Naive thymus-derived CD4-positive, alpha-beta T cell (primary cell): Measurements from ENCODE around the gene RRAS. TPM values are rescaled to one million over a fixed set of nuclear protein-coding genes. Genes with fewer than 3 reads are reported as not detected.

Source experiments
- ATAC-seq: fragments of 150-1000 bp; cut with Tn5 transposase; 2 replicates; pipeline ENCODE4 v1.10.0; 2021; ENCODE audit warnings: mild to moderate bottlenecking, moderate library complexity
- CTCF ChIA-PET: fragments of 350-600 bp; sonication (Branson Sonifier 250); formaldehyde crosslinking; loops from one replicate; lab custom pipeline; 2021; ENCODE audit warnings: antibody characterized with exemption; lab: Charles Lee
- POLR2A ChIA-PET: fragments of 350-600 bp; sonication (Branson Sonifier 250); formaldehyde crosslinking; loops from one replicate; lab custom pipeline; 2021; ENCODE audit warnings: antibody characterized with exemption, inconsistent platforms; lab: Charles Lee
- DNase-seq, 9 donors: peaks; one replicate each; pipeline versions ENCODE4 v3.0.0 to v3.0.0-alpha.2; 2020 to 2022; ENCODE audit warnings: mixed read lengths in 1 of 9
- H3K27ac ChIP-seq: one replicate; pipeline ENCODE4 v1.7.0; 2013; ENCODE audit warnings: mild to moderate bottlenecking, low read depth, low read length, moderate library complexity
- H3K27me3 ChIP-seq, 2 donors: one replicate each; pipeline ENCODE4 v1.7.0; 2013; ENCODE audit warnings: low read length in 2 of 2, mild to moderate bottlenecking in 2 of 2, moderate library complexity in 2 of 2; ENCODE audit not compliant: control insufficient read depth in 2 of 2, insufficient read depth in 2 of 2
- H3K36me3 ChIP-seq, 3 experiments: 1 replicate in 2 of 3; 2 replicates in 1 of 3; pipeline ENCODE4 v1.7.0; 2013; ENCODE audit warnings: low read length in 3 of 3, mild to moderate bottlenecking in 3 of 3, moderate library complexity in 1 of 3; ENCODE audit not compliant: insufficient read depth in 3 of 3, control insufficient read depth in 2 of 3
- H3K4me1 ChIP-seq, 2 donors: one replicate each; pipeline ENCODE4 v1.7.0; 2013; ENCODE audit warnings: low read length in 2 of 2, mild to moderate bottlenecking in 2 of 2, moderate library complexity in 1 of 2; ENCODE audit not compliant: control insufficient read depth in 2 of 2, insufficient read depth in 2 of 2
- H3K4me3 ChIP-seq: 2 replicates; pipeline ENCODE4 v1.7.0; 2013; ENCODE audit warnings: mild to moderate bottlenecking, low read length
- H3K9me3 ChIP-seq, 3 experiments: 1 replicate in 2 of 3; 2 replicates in 1 of 3; pipeline ENCODE4 v1.7.0; 2013; ENCODE audit warnings: low read length in 3 of 3; ENCODE audit not compliant: control insufficient read depth in 2 of 3
- H3K27ac Mint-ChIP-seq, 9 donors: one replicate each; pipeline ENCODE4 v1.8.0; 2020 to 2022; ENCODE audit warnings: mixed read lengths in 9 of 9, mild to moderate bottlenecking in 8 of 9, moderate library complexity in 5 of 9, inconsistent platforms in 2 of 9
- H3K27me3 Mint-ChIP-seq, 5 donors: one replicate each; pipeline ENCODE4 v1.8.0; 2021 to 2022; ENCODE audit warnings: mixed read lengths in 5 of 5, mild to moderate bottlenecking in 1 of 5
- H3K36me3 Mint-ChIP-seq, 5 donors: one replicate each; pipeline ENCODE4 v1.8.0; 2020 to 2022; ENCODE audit warnings: mixed read lengths in 5 of 5, mild to moderate bottlenecking in 3 of 5, inconsistent platforms in 1 of 5
- H3K4me1 Mint-ChIP-seq, 7 donors: one replicate each; pipeline ENCODE4 v1.8.0; 2020 to 2022; ENCODE audit warnings: mixed read lengths in 7 of 7, mild to moderate bottlenecking in 3 of 7, inconsistent platforms in 1 of 7
- H3K4me3 Mint-ChIP-seq, 10 donors: one replicate each; pipeline ENCODE4 v1.8.0; 2020 to 2022; ENCODE audit warnings: mild to moderate bottlenecking in 10 of 10, mixed read lengths in 10 of 10, moderate library complexity in 6 of 10, inconsistent platforms in 2 of 10
- H3K9me3 Mint-ChIP-seq, 11 donors: one replicate each; pipeline ENCODE4 v1.8.0; 2020 to 2022; ENCODE audit warnings: mixed read lengths in 11 of 11, mild to moderate bottlenecking in 4 of 11, inconsistent platforms in 1 of 11, moderate library complexity in 1 of 11
- intact Hi-C, 2 donors: fragments of 100-400 bp; cut with micrococcal nuclease; formaldehyde crosslinking; loops; one replicate each; pipeline ENCODE4 v1.15.1; 2023
- polyA plus RNA-seq, 2 donors: library from polyadenylated mRNA; unstranded; fragments of 300-500 nt; fragmentation: Illumina TruSeq; gene quantifications; one replicate each; pipeline ENCODE4 v1.2.3, GENCODE V29; 2021
- total RNA-seq, 6 experiments: library from RNA in 5 of 6; stranded (reverse) in 5 of 6; gene quantifications; 1 replicate in 5 of 6; 2 replicates in 1 of 6; pipeline ENCODE4 v1.2.3 and lab custom pipeline; 2021 to 2026

The RRAS gene
- total and polyA plus RNA-seq, 7 experiments from 2014 or later: 11.0 to 37.0 (median 13.9) TPM

DNA sequence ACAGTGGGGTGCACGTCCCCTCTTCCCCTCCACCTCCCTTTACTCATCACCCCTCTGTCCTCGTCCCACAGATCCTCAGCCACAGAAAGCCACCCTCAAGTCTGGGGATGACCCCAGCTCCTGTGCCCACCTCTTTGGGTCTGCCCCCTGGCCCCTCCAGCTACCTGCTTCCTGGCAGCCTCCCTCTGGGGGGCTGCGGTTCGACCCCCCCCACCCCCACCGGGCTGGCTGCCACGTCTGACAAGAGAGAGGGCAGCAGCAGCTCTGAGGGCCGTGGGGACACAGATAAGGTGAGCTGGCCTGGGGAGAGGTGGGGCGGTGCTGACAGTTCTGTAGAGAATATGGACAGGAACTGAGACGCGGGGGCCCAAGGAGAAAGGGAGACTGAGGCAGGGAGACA, 14.6 kb upstream of the RRAS start:
- Mint-ChIP-seq H3K9me3 (no peaks in the 10 kb centered on the region), H3K4me3 (no peak overlapping the region), H3K27me3 (no peaks in the 10 kb centered on the region), H3K27ac (peak overlapping the region in 1 of 9 donors; percentile 14), H3K36me3 (peaks cover 0 to 19% (median 13%) of the 10 kb centered on the region in 5 donors), H3K4me1 (peaks cover 0 to 7% (median 0%) of the 10 kb centered on the region in 7 donors)
- POLR2A ChIA-PET: interaction anchor here (2.0 kb wide), 1 partner anchor 10 kb away, joined by 10 read pairs; no protein-coding TSS in a partner anchor
- intact Hi-C loops: no loop called here
- CTCF ChIA-PET: no interaction called here
- no peak overlapping the region for H3K27ac ChIP-seq
- DNase-seq (no peak), ATAC-seq (no peak)
- no peak overlapping the region for H3K4me3 ChIP-seq
- H3K27me3 ChIP-seq: no peaks in the 10 kb centered on the region
- H3K4me1 ChIP-seq: no peaks in the 10 kb centered on the region
- H3K36me3 ChIP-seq: peaks cover 0 to 90% (median 22%) of the 10 kb centered on the region in 3 experiments
- no peaks in the 10 kb centered on the region for H3K9me3 ChIP-seq

DNA sequence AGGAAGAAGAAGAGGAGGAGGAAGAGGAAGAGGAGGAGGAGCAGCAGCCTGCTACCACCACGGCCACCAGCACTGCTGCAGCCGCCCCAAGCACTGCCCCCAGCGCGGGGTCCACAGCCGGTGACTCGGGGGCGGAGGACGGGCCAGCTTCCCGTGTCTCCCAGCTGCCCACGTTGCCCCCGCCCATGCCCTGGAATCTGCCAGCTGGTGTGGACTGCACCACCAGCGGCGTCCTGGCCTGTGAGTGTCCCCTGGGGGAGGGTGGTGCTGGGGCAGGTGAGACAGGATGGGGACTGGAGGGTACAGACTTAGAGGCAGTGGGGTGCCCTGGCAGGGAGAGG, 13.5 kb upstream of the RRAS start:
- H3K4me3 Mint-ChIP-seq: no peak overlapping the region
- peaks cover 0 to 8% (median 0%) of the 10 kb centered on the region in 7 donors for H3K4me1 Mint-ChIP-seq
- Histone ChIP-seq H3K27me3 (no peaks in the 10 kb centered on the region), H3K36me3 (peaks cover 0 to 87% (median 17%) of the 10 kb centered on the region in 3 experiments), H3K4me1 (no peaks in the 10 kb centered on the region), H3K27ac (no peak overlapping the region), H3K4me3 (no peak overlapping the region), H3K9me3 (no peaks in the 10 kb centered on the region)
- ChIA-PET POLR2A (interaction anchor here (1.4 kb wide), 1 partner anchor 10 kb away, joined by 5 read pairs; no protein-coding TSS in a partner anchor), CTCF (no interaction called here)
- H3K27me3 Mint-ChIP-seq: no peaks in the 10 kb centered on the region
- DNase-seq (no peak), ATAC-seq (no peak)
- no peaks in the 10 kb centered on the region for H3K9me3 Mint-ChIP-seq
- peaks cover 0 to 24% (median 13%) of the 10 kb centered on the region in 5 donors for H3K36me3 Mint-ChIP-seq
- H3K27ac Mint-ChIP-seq: no peak overlapping the region
- intact Hi-C loops: no loop called here

DNA sequence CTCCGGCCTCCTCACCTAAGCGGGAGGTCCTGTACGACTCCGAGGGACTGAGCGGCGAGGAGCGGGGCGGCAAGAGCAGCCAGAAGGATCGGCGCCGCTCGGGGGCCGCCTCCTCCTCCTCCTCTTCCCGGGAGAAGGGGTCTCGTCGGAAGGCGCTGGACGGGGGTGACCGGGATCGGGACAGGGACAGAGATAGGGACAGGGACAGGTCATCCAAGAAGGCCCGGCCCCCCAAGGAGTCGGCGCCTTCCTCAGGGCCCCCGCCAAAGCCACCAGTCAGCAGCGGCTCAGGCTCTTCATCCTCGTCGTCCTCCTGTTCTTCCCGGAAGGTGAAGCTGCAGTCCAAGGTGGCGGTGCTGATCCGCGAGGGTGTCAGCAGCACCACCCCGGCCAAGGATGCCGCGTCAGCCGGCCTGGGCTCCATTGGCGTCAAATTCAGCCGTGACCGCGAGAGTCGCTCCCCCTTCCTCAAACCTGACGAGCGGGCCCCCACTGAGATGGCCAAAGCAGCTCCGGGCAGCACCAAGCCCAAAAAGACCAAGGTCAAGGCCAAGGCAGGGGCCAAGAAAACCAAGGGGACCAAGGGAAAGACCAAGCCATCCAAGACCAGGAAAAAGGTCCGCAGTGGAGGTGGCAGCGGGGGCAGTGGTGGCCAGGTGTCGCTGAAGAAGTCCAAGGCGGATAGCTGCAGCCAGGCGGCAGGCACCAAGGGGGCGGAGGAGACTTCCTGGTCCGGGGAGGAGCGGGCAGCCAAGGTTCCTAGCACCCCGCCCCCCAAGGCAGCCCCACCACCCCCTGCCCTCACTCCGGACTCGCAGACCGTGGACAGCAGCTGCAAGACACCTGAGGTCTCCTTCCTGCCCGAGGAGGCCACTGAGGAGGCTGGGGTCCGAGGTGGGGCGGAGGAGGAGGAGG, 12.9 kb upstream of the RRAS start:
- peaks cover 0 to 8% (median 0%) of the 10 kb centered on the region in 7 donors for H3K4me1 Mint-ChIP-seq
- H3K36me3 Mint-ChIP-seq: peaks cover 0 to 24% (median 13%) of the 10 kb centered on the region in 5 donors
- Histone ChIP-seq H3K27ac (no peak overlapping the region), H3K27me3 (no peaks in the 10 kb centered on the region), H3K4me1 (no peaks in the 10 kb centered on the region), H3K9me3 (no peaks in the 10 kb centered on the region), H3K4me3 (no peak overlapping the region), H3K36me3 (peaks cover 0 to 83% (median 15%) of the 10 kb centered on the region in 3 experiments)
- no peak overlapping the region for H3K4me3 Mint-ChIP-seq
- CTCF ChIA-PET: no interaction called here
- no peak for DNase-seq
- ATAC-seq: no peak
- intact Hi-C loops: no loop called here
- H3K9me3 Mint-ChIP-seq: no peaks in the 10 kb centered on the region
- no peaks in the 10 kb centered on the region for H3K27me3 Mint-ChIP-seq
- POLR2A ChIA-PET: interaction anchor here (1.4 kb wide), 1 partner anchor 11 kb away, joined by 5 read pairs; no protein-coding TSS in a partner anchor
- H3K27ac Mint-ChIP-seq: no peak overlapping the region

DNA sequence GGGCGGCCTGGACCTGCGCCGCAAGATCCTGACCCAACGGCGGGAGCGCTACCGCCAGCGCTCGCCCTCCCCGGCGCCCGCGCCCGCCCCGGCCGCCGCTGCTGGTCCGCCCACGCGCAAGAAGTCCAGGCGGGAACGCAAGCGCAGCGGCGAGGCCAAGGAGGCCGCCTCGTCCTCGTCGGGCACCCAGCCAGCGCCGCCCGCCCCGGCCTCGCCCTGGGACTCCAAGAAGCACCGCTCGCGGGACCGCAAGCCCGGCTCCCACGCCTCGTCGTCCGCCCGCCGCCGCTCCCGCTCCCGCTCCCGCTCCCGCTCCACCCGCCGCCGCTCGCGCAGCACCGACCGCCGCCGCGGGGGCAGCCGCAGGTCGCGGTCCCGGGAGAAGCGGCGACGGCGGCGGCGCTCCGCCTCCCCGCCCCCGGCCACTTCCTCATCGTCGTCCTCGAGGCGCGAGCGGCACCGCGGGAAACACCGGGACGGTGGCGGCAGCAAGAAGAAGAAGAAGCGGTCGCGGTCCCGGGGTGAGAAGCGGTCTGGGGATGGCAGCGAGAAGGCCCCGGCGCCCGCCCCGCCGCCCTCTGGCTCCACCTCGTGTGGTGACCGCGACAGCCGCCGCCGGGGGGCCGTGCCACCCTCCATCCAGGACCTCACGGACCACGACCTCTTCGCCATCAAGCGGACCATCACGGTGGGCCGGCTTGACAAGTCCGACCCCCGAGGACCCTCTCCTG, 12.0 kb upstream of the RRAS start:
- ATAC-seq: no peak
- ChIA-PET CTCF (no interaction called here), POLR2A (no interaction called here)
- H3K27me3 ChIP-seq: no peaks in the 10 kb centered on the region
- H3K9me3 ChIP-seq: no peaks in the 10 kb centered on the region
- Mint-ChIP-seq H3K27ac (no peak overlapping the region), H3K4me1 (peaks cover 0 to 8% (median 5%) of the 10 kb centered on the region in 7 donors), H3K36me3 (peaks cover 0 to 25% (median 8%) of the 10 kb centered on the region in 5 donors), H3K27me3 (no peaks in the 10 kb centered on the region), H3K4me3 (no peak overlapping the region), H3K9me3 (no peaks in the 10 kb centered on the region)
- no peaks in the 10 kb centered on the region for H3K4me1 ChIP-seq
- H3K27ac ChIP-seq: no peak overlapping the region
- no peak for DNase-seq
- peaks cover 0 to 83% (median 8%) of the 10 kb centered on the region in 3 experiments for H3K36me3 ChIP-seq
- no peak overlapping the region for H3K4me3 ChIP-seq
- intact Hi-C loops: no loop called here

GRCh38 chr19:49651029-49651819, 11.3 kb upstream of the RRAS start:
- Histone ChIP-seq H3K4me3 (no peak overlapping the region), H3K4me1 (no peaks in the 10 kb centered on the region), H3K27me3 (no peaks in the 10 kb centered on the region), H3K36me3 (peaks cover 0 to 83% (median 8%) of the 10 kb centered on the region in 3 experiments), H3K9me3 (no peaks in the 10 kb centered on the region), H3K27ac (no peak overlapping the region)
- DNase-seq (no peak), ATAC-seq (no peak)
- ChIA-PET POLR2A (no interaction called here), CTCF (no interaction called here)
- no peak overlapping the region for H3K4me3 Mint-ChIP-seq
- H3K9me3 Mint-ChIP-seq: no peaks in the 10 kb centered on the region
- intact Hi-C loops: no loop called here
- H3K27ac Mint-ChIP-seq: peak overlapping the region in 1 of 9 donors; percentile 75
- H3K4me1 Mint-ChIP-seq: peaks cover 0 to 9% (median 6%) of the 10 kb centered on the region in 7 donors
- H3K27me3 Mint-ChIP-seq: no peaks in the 10 kb centered on the region
- H3K36me3 Mint-ChIP-seq: peaks cover 0 to 23% (median 5%) of the 10 kb centered on the region in 5 donors

DNA sequence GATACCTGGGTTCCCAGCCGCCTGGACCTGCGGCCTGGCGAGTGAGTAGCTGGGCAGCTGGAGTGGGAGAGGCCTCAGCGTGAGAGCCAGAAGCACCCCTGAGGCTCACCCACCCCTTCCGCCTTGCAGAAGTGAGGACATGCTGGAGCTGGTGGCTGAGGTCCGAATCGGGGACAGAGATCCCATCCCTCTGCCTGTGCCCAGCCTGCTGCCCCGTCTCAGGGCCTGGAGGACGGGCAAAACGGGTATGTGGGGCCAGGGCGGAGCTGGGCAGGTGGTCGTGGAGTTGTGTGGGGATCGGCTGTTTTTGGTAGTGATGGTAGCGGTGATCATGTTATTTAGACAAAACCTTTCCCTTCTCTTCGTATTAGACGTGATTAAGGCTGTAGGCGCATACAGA, 6.6 kb upstream of the RRAS start:
- ChIA-PET CTCF (no interaction called here), POLR2A (interaction anchor here (0.8 to 11.1 kb wide), 3 partner anchors 16 to 66 kb away, joined by 4 to 187 read pairs (median 4); partner anchors contain the start of genes BCL2L12, IRF3, NOSIP and PRR12)
- Mint-ChIP-seq H3K36me3 (peaks cover 0 to 14% (median 0%) of the 10 kb centered on the region in 5 donors), H3K4me3 (no peak overlapping the region), H3K27ac (peak overlapping the region in 1 of 9 donors; percentile 83), H3K9me3 (no peaks in the 10 kb centered on the region), H3K4me1 (peaks cover 30 to 39% (median 37%) of the 10 kb centered on the region in 7 donors), H3K27me3 (peaks cover 0 to 2% (median 0%) of the 10 kb centered on the region in 5 donors)
- Histone ChIP-seq H3K4me1 (peaks cover 10 to 11% of the 10 kb centered on the region in 2 donors), H3K27ac (no peak overlapping the region), H3K27me3 (no peaks in the 10 kb centered on the region), H3K9me3 (no peaks in the 10 kb centered on the region), H3K4me3 (no peak overlapping the region), H3K36me3 (peaks cover 0 to 62% (median 0%) of the 10 kb centered on the region in 3 experiments)
- intact Hi-C loops: loop anchor here in 1 of 2 donors (10.0 kb wide), 1 partner anchor 1032 kb away; the partner anchor contains the start of genes FAM83E, RPL18 and SPHK2
- no peak for ATAC-seq
- no peak for DNase-seq
